Activated CD4-positive, alpha-beta T cell treated with anti-CD3 and anti-CD28 coated beads for 24 hours (primary cell): ENCODE results near the gene SUSD4.

Source experiments
- DNase-seq, 2 donors: peaks; one replicate each; pipeline ENCODE4 v3.0.0-alpha.2; 2020; ENCODE audit warnings: low read depth in 2 of 2

Gene SUSD4

DNA sequence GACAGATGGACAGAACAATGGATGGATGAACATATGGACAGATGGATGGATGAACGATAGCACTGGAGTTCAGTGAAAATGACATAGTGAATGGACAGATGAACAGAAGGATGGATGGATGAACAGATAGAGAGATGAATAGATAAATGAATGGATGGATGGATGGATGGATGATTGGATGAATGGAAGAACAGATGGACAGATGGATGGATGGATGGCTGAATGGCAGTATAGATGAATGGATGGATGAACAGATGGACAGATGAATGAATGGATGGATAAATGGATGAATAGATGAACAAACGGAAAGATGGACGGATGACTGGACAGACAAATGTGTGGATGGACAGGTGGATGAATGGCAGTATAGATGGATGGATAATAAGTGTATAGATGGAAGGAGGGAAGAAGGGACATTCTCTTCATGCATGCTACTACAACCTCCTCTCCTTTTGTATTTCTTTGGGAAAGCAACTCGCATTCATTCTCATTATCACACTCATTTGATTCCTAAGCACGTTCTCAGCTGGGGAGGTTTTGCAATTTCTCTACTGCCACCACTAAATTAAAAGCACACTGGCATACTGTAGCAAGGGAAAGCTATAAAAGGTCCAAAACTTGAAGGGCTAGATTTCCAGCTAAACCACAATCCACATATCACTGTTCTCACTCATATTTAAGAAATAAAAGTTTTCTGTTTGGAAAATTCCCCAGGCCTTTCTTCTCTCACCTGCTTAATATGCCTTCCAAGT lies 34.1 kb downstream of the SUSD4 start:
- DNase-seq: no peak

DNA sequence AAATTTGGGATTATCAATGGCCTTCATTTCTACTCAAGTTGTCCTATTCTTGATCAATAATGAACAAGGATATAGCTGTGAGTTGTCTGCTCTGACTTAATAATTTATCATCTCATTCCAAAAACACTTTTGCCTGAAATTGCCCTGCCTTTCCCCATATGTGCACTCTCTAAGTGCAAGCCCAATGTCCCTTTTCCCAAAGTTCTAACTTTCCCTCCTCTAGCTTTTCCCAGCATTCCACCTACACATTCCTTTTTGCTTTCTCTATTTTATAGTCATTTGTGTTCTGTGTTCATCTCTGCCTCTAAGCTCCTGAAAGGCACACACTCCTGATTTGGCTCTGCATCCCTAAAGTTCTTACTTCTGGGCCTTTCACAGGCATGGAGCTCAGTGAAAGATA lies 34.7 kb downstream of the SUSD4 start:
- no peak for DNase-seq

GRCh38 chr1:223328566-223328965 lies 35.4 kb downstream of the SUSD4 start:
- no peak for DNase-seq

DNA sequence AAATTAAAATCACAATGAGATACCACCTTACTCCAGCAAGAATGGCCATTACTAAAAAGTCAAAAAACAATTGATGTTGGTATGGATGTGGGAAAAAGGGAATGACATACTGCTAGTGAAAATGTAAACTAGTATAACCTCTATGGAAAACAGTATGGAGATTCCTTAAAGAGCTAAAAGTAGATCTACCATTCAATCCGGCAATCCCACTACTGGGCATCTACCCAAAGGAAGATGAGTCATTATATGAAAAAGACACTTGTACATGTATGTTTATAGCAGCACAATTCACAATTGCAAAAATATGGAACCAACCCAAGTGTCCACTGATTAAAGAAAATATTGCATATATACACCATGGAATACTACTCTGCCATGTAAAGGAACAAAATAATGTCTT lies 37.2 kb downstream of the SUSD4 start:
- DNase-seq: no peak

GRCh38 chr1:223323491-223324484 lies 40.2 kb downstream of the SUSD4 start:
- DNase-seq: no peak

DNA sequence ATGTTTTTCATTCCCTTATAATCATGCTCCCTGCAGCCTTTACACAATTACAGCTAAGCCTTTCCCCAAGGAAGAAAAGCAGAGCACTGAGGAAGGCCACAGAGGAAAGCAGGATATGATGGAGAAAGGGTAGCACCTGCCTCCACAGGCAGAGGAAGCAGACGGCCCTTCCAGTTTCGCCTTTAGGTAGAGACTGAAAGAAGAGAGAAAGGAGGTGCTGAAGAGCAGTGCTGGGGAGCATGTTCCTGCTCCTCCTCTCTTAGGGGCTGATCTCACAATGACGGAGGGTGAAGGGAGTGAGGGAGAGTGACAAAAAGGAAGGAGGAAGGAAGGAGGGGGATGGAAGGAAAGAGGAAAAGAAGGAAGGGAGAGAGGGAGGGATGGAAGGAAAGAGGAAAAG lies 41.1 kb downstream of the SUSD4 start:
- DNase-seq: no peak

DNA sequence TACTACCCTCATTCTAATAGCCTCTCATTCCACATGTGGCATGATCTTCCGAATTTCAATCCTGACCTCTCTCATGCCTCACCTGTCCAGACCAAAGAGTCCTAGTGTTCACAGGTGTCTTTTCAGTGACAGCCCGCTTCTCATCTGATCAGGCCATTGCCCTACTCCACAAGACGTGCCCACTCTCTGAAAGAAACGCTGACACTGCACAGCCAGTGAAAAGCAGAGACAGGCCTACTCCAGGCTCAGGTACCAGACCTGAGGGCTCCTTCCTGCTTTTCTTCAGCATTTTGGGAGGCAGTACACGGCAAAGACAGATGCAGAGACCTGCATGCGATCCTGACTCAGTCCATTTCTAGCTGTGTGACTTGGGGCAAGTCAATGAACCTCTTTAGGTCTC lies 43.0 kb downstream of the SUSD4 start:
- no peak for DNase-seq

DNA sequence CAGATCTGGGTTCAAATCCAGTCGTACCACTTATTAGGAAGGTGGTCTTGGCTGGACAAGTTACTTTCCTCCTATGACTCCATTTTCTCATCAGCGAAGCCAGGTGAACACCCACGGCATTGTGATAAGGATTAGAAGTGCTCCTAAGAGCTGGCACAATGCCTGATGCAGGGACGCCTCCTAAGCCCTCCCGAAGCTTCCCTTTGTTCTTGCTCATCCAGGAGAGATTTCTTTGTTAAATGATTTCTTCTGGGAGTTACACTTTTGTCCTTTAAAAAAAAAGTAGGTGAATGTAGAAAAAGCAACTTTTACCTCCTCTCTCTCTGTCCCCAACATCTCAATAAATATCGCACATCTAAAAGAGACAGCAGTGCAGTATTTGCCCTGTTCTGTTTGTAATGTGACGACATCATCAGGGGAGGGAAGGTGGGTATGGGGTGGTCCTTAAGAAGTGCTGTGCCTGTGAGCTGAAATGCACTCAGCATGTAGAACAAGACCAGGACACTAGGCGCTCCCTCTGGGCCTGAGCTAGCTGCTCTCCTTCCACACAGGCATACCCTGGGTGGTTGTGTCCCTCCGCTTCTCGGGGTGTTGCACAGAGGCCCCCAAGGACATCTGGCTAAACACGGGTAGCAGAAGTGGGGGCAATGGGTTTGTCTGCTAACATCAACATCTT lies 43.9 kb downstream of the SUSD4 start:
- DNase-seq: no peak

DNA sequence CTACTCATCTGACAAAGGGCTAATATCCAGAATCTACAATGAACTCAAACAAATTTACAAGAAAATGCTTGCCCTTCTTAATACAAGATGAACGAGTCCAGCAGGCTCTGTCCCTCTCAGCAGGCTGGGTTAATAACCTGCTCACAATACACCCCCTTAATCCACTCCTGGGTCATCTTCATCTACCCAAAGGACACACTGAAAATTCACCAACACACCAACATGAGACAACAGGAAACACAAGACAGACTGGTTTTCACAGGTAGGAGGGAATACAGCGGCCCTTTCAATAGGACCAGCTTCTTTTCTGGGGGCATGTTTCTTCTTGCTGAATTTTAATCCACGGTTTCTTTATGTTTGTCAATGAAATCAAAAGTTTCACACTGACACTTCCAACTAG lies 44.6 kb downstream of the SUSD4 start:
- DNase-seq: no peak

GRCh38 chr1:223316082-223316481 lies 47.9 kb downstream of the SUSD4 start:
- no peak for DNase-seq

DNA sequence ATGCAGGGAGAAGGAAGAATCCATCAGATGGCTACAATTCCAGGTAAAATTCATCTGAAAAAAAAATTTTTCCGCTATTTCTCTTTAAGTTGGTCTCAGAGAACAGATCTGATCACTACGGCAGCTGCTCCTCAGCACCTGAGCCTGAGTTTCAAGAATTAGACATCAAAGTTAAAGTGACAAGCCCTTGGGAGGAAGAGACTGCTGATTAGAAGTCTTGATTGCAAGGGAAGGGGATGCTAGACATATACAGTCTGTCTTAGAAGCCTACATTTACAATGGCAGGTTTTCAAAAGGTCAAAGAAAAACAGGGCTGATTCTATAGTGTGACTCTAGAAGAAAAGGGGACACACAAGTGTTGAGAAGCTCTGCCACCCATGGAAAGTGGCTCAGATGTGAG lies 48.3 kb downstream of the SUSD4 start:
- DNase-seq: no peak

DNA sequence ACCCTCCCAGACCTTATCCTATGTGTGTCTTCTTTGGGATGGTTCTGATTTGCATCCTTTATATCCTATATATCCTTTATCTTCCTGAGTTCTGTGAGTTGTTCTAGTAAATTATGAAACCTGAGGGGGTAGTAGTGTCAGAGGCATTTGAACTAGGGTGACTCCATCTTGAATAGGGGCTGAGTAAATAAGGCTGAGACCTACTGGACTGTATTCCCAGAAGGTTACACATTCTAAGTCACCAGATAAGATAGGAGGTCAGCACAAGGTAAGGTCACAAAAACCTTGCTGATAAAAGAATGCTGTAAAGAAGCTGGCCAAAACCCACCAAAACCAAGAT lies 50.6 kb downstream of the SUSD4 start:
- no peak for DNase-seq

GRCh38 chr1:223312705-223313414 lies 51.1 kb downstream of the SUSD4 start:
- DNase-seq: no peak

GRCh38 chr1:223312273-223312672 lies 51.7 kb downstream of the SUSD4 start:
- no peak for DNase-seq

DNA sequence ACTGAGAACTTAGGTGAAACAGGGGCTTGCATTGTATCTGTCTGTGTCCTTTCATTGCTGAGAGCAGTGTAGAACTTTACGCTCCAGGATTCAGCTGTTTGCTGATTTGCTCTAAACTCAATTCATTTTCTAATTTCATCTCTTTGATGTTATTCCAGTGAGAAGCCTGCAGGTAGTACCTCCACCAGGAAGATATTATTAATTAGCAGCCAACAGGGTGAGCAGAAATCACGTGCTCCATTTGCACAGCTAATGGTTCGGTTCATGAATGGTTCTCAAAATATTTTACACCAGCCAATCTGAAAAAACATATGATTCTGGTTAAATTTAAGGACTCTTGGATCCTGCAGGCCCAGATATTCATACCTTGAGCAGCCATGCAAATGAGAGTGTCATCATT lies 52.1 kb downstream of the SUSD4 start:
- no peak for DNase-seq

DNA sequence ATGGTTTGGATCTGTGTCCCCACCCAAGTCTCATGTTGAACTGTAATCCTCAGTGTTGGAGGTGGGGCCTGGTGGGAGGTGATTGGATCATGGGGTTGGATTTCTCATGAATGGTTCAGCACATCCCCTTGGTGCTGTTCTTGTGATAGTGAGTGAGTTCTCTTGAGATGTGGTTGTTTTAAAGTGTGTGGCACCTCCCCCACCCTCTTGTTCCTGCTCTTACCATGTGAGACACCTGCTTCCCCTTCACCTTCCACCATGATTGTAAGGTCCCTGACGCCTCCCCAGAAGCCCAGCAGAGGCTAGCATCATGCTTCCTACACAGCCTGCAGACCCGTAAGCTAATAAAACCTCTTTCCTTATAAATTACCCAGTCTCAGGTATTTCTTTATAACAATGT lies 55.8 kb downstream of the SUSD4 start:
- DNase-seq: no peak

DNA sequence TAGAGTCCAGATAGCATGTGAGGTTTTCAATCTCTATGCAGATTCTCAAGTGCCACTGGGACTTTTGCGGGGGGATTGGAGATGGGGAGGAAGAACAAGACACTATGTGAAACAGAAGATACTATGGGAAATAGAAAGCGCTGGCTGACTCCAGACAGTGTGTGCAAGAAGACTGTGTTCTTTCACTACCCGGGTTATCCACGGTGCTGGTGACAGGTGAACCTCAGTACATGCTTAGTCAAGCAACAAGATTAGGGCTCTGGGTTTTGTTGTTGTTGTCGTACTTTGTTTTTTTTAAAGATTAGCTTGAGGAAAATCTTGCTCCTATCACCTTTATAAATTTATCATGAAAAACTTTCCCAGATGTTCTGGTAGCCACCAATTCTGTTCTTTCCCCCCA lies 56.4 kb downstream of the SUSD4 start:
- no peak for DNase-seq

- DNase-seq: no peak
Measured at GRCh38 chr1:223304931-223305330, 59.0 kb downstream of the SUSD4 start.

- DNase-seq: no peak
Measured at GRCh38 chr1:223301371-223301770, 62.6 kb downstream of the SUSD4 start.

DNA sequence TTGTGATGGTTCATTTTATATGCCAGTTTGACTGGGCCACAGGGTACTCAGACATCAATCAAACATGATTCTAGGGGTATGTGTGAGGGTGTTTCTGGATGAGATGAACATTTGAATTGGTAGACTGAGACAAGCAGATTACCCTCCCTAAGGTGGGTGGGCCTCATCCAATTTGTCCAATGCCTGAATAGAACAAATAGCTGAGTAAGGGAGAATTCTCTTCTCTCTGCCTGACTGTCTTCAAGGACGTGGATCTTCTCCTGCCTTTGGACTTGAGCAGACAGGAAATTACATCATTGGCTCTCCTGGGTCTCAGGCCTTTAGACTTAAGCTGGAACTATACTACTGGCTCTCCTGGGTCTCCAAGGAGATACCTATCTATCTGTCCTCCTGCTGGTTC lies 64.4 kb downstream of the SUSD4 start:
- DNase-seq: no peak

DNA sequence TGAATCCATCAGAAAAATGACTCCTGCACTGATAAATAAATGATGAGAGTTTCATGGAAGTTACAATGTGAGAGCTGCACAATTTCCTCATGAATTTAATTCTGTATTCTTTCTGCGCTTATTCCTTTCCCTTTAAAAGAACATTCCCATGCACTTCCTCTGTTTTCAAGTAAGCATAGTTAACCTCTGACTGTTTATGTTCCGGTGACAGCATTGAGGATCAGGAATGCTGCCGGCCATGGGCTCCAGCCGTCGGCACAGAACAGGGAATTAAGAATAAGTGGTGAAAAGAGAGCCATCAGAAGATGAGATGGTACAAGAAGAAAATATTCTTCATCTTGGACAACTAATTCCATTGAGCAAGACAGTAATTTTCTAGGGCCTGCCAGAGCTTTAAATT lies 65.3 kb downstream of the SUSD4 start:
- no peak for DNase-seq

- DNase-seq: no peak
Measured at GRCh38 chr1:223297800-223298199, 66.2 kb downstream of the SUSD4 start.
